ENCODE results near the gene ACACA.

DNA sequence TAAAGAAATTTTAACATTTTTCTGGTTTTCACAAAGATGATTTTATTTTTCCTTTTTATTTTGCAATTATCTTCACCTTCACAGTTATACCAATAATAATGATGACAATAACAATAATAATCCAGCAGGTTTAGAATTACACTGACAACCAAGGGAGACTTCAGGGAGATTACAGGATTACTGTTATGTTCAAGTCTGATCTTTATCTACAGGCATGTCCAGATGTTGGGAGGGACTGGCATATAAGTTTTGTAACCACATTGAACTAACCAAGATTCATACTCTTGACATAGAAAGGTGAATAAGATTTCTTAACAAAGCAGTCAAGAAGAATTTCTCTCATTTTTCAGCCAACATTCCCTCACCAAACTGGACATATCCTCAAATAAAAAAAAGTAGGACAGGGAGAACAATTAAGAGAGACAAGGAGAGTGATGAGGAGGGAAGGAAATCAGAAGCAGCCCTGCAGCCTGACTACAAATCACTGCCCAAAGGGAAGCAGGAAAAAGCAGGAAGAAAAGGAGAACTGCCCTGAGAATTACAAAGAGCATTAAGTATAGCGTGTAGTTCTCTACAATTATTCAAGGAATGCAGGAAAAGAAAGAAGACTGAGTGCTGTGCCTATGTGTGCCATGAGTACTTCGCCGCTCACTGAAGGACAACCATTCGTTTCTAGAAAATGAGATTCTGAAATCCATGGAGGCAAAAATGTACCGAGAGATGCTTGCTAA, 186.6 kb downstream of the ACACA start:
- TF ChIP-seq, protein P1, sequence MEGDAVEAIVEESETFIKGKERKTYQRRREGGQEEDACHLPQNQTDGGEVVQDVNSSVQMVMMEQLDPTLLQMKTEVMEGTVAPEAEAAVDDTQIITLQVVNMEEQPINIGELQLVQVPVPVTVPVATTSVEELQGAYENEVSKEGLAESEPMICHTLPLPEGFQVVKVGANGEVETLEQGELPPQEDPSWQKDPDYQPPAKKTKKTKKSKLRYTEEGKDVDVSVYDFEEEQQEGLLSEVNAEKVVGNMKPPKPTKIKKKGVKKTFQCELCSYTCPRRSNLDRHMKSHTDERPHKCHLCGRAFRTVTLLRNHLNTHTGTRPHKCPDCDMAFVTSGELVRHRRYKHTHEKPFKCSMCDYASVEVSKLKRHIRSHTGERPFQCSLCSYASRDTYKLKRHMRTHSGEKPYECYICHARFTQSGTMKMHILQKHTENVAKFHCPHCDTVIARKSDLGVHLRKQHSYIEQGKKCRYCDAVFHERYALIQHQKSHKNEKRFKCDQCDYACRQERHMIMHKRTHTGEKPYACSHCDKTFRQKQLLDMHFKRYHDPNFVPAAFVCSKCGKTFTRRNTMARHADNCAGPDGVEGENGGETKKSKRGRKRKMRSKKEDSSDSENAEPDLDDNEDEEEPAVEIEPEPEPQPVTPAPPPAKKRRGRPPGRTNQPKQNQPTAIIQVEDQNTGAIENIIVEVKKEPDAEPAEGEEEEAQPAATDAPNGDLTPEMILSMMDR (IDR thresholded peaks at IDR 0.05) = no peak
- TF ChIP-seq POLR2AphosphoS5 (IDR thresholded peaks at IDR 0.05) (no peak), EP300 (IDR thresholded peaks at IDR 0.05) (no peak)
